Gastroesophageal sphincter (tissue), 3 donors: ENCODE data around the gene SDK1.

Experiments used
- POLR2AphosphoS5 ChIP-seq: sonication (generic); formaldehyde crosslinking; IDR thresholded peaks from one replicate; pipeline ENCODE4 v1.6.1; 2017; ENCODE audit warnings: antibody characterized with exemption
- TF ChIP-seq, protein P1 (sequence below), 4 experiments: fragments of 200-600 bp in 2 of 4; fragments of 450-650 bp in 2 of 4; sonication (generic) in 1 of 4; IDR thresholded peaks; one replicate each; pipeline ENCODE4 v1.5.1; 2017 to 2019; ENCODE audit warnings: antibody characterized with exemption in 4 of 4, mild to moderate bottlenecking in 2 of 4, moderate library complexity in 2 of 4

DNA sequence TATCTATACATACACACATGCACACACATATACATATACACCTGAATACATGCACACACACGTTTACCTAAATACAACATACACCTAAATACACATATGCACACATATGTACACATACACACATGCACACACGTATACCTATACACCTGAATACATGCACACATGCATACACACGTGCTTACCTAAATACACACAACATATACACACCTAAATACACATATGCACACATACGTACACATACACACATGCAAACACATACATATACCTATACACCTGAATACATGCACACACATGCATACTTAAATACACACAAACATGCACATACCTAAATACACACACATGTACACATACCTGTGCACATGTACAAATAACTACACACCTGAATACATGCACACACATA is 947.2 kb downstream of the SDK1 start:
- TF ChIP-seq, protein P1, sequence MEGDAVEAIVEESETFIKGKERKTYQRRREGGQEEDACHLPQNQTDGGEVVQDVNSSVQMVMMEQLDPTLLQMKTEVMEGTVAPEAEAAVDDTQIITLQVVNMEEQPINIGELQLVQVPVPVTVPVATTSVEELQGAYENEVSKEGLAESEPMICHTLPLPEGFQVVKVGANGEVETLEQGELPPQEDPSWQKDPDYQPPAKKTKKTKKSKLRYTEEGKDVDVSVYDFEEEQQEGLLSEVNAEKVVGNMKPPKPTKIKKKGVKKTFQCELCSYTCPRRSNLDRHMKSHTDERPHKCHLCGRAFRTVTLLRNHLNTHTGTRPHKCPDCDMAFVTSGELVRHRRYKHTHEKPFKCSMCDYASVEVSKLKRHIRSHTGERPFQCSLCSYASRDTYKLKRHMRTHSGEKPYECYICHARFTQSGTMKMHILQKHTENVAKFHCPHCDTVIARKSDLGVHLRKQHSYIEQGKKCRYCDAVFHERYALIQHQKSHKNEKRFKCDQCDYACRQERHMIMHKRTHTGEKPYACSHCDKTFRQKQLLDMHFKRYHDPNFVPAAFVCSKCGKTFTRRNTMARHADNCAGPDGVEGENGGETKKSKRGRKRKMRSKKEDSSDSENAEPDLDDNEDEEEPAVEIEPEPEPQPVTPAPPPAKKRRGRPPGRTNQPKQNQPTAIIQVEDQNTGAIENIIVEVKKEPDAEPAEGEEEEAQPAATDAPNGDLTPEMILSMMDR (IDR thresholded peaks at IDR 0.05): no peak
- no peak for TF ChIP-seq POLR2AphosphoS5
